Measurements from ENCODE around the gene UPP2.
A peak's percentile ranks its signal among the peaks of the same experiment; 100 is the strongest.

UPP2 gene

DNA sequence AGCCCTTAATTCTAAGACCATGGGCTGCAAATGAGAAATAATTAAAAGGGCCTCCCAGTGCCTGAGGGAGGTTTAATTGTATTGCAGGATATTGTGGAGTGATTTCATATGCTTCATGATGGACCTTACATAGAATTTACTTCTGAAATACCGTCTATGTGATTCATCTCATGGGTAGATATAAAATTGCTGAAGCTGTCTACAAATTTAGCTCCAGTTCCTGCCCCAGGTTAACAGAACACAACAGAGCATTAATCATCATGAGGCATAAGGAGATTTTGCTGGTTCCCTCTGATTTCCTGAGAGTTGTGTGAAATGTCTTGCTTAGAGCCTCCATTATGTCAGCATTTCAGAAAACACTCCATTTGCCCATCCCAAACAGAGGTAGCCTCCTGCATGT, 770 bp downstream of the UPP2 start:
- DNase-seq, result no peak
- in situ Hi-C loops (cut with MboI; ENCODE audit: low pct_unique_long_range_greater_than_20kb, low sequenced_read_pairs), result no loop called here

DNA sequence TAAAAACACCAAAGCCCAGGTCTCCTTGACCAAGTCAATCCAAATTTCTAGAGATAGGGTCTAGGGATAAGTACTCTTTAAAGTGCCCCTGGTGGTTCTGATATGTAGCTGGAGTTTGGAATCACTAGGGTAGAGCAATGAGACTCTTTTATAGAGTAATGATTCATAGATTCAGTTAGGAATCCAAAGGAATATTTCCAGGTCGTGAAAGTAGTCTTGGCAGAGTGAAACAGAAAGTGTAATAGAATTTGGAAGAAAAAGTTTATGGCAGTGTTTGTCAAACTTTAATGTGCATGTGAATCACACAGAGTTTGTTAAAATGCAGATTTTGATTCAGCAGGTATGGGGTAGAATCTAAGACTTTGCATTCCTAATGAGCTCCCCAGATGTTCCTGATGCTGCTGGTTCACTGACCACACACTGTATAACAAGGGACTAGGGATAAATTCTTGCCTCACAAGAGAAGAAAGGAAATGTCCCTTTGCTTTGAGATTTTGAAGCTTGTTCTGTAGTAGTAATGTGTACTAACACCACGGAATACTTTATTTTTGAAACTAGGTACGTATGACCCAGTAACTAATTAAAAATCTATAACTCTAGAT, 1.8 kb downstream of the UPP2 start:
- in situ Hi-C loops (cut with MboI; ENCODE audit: low pct_unique_long_range_greater_than_20kb, low sequenced_read_pairs), result no loop called here
- DNase-seq, result no peak

DNA sequence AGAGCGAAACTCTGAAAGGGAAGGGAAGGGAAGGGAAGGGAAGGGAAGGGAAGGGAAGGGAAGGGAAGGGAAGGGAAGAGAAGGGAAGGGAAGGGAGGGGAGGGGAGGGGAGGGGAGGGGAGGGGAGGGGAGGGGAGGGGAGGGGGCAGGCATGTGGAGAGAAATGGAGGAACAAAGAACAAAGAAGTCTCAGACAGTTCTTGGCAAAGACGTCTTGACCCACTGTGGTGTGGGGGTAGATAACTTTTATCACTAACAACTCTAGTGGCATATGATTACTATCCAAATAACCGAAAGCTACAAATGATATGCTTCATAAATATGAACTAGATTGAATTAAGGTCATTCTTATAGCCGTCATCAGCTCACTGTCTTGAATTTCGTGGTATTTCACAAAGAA, 3.2 kb downstream of the UPP2 start:
- in situ Hi-C loops (cut with MboI; ENCODE audit: low pct_unique_long_range_greater_than_20kb, low sequenced_read_pairs), result no loop called here
- no peak for DNase-seq

DNA sequence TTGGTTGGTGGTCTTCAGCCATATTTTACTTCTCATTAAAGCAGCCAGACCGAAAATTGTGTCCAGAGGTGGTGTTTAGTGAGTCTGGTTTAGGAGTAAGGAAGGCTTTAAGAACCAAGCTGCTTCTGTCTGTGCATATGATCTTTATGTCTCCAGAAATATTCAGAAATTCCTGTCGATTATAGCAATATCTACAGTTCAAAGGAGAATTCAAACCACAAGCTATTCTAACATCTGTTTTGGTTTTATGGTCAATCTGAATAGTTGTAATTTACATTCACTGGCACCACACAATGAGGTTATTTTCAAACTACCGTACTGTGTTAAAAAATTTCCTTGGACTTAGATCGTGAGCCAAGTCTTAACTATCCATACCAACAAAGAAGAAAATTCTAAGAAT, 11.3 kb downstream of the UPP2 start:
- in situ Hi-C loops (cut with MboI; ENCODE audit: low pct_unique_long_range_greater_than_20kb, low sequenced_read_pairs), result no loop called here
- no peak for DNase-seq

DNA sequence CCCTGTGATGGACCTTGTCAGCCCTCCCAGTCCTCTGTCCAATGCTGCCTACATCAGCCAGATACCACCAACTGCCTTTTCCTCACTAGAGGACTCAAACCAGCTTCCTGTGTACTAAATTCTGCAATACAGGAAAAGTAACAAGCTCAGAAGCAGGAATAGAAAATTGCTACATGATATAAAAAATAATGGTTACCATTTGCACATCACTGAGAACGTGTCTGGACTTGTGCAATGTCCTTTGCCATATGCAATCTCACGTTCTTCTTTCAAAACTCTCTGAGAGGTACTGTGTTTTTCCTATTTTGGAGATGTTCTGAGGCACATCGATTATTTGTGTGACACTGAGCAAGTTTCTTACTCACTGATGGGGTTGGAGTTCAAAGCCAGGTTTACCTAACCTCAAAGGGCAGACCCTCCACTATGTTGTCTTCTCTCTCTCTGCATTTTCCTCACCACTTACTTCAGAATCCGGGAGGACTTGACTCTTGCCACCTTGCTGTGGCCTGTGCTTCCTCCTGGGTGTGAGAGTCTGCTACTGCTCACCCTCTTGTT, 12.1 kb downstream of the UPP2 start:
- no peak for DNase-seq
- in situ Hi-C loops (cut with MboI; ENCODE audit: low pct_unique_long_range_greater_than_20kb, low sequenced_read_pairs), result no loop called here

DNA sequence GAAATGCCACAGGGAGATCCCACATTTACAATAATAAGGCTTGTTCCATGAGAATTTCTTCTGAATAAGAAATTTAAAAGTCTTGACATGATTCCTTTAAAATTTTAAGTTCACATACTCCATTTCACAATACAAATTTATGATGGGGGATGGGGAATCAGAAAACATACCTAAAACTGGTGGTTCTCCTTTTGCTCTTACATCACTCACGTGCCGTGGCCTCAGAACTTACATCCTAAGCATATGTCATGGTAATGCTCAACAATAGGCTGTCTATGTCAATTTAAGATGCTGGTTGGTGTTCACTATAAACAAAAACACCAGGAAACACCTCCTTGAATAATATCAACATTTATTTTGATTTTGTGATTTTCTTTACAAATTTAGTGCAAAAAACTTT, 12.8 kb downstream of the UPP2 start:
- DNase-seq, result no peak
- in situ Hi-C loops (cut with MboI; ENCODE audit: low pct_unique_long_range_greater_than_20kb, low sequenced_read_pairs), result no loop called here

DNA sequence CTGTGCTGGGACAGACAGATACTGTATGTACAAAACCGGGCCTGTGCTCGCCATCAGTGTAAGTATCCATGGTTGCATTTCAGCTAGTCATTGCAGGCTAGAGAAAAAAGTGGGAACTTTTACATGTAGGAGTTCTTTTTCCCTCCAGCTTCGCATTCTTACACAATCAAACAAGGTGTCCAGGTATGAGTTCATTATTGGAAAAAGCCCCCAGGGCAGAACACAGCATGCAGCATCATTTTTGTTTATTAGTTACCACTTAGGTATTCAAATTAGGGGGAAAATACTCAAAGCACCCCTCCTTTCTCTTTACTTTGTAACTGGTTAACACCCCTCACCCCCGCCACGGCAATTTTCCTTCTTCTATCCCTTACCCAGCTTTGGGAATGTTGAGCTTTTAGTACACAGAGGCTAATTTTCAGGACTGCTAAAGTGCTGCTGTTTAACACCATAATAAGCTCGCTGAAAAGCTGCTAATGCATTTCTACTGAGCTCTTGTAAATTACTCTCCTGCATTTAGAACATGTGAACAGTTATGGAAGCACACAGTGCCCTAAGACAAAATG, 13.6 kb downstream of the UPP2 start:
- DNase-seq, result no peak
- in situ Hi-C loops (cut with MboI; ENCODE audit: low pct_unique_long_range_greater_than_20kb, low sequenced_read_pairs), result no loop called here

DNA sequence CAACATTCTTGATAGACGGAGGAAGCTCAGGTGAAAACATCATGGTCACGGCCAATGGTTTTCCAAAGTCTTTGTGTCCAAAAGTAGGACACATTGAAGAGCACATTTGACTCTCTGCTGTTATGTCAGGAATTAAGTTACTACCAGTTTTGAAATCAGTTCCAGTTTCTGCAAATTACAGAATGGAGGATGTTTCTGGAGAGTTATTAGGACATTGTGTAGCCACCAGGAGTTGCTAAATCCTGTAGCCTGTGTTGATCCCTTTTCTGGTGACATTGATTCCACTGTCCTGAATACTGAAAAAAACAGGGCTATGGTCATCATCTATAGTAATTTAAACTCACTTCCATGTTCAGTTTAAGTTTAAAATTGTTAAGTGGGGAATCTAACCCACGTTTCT, 15.3 kb downstream of the UPP2 start:
- in situ Hi-C loops (cut with MboI; ENCODE audit: low pct_unique_long_range_greater_than_20kb, low sequenced_read_pairs), result no loop called here
- no peak for DNase-seq

DNA sequence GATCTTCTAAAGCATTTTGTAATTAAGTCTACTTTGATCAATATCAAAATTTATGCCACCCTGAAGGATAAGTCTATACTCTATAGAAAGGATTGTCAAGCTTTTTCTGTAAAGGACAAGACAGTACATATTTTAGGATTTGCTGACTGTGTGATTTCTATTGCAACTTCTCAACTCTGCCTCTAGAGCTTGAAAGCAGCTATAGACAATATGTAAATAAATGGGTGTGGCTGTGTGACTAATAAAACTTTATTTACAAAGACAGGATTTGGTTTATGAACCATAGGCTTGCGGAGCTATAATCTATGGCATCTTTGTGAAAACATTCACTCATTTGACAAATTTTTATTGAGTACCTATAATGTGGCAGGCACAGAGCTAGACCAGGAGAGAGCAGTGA, 18.4 kb downstream of the UPP2 start:
- DNase-seq, result no peak
- in situ Hi-C loops (cut with MboI; ENCODE audit: low pct_unique_long_range_greater_than_20kb, low sequenced_read_pairs), result no loop called here

DNA sequence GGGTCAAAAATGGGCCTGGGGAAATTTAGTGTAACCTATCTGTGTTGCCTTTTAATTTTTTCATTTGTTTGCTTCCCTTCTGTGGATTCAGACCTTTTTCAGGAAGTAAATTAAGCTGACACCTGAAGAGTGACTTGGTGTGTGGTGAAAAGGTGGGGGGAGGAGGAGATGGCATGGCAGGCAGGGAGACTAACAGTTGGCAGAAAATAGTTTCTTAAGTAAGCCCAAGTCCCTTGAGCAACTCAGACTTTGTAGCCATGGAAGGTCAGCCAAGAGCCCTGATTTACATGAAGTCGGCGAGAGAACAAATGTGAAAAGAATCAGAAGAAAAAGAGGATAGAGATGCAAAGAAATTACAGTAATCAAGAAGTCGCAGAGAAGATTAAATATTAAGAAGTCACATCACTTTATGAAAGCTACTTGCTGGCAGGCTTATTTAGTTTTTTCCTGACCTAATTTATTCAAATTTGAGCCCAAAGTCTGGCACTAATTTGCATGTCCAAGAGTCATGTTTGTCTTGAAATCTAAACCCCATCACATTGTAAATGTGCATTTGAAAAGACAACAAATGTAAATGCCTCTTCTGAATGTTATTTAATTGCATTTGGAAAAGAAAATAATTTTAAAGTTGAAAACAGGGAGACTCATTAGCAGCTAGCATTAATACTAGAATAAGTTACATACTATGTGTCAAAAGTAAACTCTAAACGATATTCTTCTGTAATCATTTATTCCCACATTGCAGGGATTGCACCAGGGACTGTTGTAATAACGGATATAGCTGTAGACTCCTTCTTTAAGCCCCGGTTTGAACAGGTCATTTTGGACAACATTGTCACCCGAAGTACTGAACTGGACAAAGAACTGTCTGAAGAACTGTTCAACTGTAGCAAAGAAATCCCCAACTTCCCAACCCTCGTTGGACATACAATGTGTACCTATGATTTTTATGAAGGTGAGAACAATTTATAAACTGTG, 19.3 kb downstream of the UPP2 start:
- DNase-seq, result peak; percentile 35
- in situ Hi-C loops (cut with MboI; ENCODE audit: low pct_unique_long_range_greater_than_20kb, low sequenced_read_pairs), result no loop called here

DNA sequence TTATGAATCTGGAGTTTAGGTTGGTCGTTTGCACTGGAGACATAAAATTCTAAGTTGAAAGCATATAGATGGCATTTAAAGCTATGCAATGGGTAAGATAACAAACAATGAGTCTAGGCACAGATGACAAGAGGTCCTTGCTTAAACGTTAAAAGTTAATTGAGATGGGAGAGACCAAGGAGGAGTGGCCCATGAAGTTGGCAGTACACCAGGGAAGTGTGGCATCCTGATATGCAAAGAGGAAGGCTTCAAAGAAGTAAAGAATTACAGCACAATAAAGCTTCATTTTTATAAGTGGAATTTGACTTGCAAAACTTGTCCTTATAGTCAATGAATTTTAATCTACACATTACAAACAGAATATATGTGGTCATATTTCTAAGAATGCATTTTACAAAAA, 23.2 kb downstream of the UPP2 start:
- in situ Hi-C loops (cut with MboI; ENCODE audit: low pct_unique_long_range_greater_than_20kb, low sequenced_read_pairs), result no loop called here
- DNase-seq, result no peak

DNA sequence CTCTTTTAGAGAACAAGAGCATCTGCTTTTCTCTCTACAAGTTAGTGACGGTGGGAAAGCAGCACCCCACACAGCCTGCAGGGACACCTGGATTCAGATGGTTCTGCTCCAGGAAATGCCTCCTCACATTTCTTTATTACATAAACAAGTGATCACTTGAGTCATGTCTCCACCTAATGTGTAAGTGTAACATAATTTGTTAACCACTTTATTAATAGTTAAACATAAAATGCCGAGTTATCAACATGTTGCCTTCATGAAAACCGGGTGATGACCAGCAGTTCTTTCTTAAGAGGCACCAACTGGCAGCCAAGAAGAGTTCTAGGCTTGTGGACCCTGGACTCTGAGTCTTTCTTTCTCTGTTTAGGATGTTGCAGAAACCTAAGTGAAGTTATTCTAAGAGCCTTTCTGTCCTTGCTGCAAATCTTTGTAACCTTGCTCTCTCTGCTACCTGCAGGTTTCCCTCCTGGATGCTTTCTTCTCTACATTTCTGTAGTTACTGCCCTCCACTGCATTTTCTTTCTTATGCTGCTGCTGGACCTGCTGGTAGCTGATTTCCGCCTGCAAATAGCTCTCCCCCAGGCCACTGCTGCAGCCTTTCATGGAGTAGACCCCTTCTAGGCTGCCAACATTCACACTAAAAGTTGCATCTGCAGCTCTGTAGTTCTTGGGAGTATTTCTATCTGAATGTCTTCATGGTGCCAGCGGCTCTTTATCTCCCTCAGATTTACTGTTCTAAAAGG, 24.3 kb downstream of the UPP2 start:
- DNase-seq, result no peak
- in situ Hi-C loops (cut with MboI; ENCODE audit: low pct_unique_long_range_greater_than_20kb, low sequenced_read_pairs), result no loop called here

DNA sequence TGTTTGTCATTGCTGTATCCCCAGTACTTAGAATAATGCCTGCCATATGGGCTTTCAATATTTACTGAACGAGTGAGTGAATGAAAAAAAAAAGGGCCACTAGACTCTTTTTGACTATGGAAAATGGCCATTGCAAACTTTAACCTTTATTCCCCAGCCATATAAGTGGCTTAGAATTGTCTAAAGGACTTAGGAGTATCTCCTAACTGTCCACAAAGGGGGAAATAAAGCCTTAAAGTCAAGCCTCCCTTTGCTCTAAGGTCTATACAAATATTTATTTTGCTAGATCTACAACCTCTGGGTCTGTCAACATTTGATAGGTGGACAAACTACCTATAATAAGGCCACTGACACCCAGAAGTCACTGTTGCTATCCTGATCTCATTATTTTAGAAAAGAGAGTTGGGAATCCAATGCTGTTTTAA, 25.7 kb downstream of the UPP2 start:
- in situ Hi-C loops (cut with MboI; ENCODE audit: low pct_unique_long_range_greater_than_20kb, low sequenced_read_pairs), result no loop called here
- DNase-seq, result no peak

DNA sequence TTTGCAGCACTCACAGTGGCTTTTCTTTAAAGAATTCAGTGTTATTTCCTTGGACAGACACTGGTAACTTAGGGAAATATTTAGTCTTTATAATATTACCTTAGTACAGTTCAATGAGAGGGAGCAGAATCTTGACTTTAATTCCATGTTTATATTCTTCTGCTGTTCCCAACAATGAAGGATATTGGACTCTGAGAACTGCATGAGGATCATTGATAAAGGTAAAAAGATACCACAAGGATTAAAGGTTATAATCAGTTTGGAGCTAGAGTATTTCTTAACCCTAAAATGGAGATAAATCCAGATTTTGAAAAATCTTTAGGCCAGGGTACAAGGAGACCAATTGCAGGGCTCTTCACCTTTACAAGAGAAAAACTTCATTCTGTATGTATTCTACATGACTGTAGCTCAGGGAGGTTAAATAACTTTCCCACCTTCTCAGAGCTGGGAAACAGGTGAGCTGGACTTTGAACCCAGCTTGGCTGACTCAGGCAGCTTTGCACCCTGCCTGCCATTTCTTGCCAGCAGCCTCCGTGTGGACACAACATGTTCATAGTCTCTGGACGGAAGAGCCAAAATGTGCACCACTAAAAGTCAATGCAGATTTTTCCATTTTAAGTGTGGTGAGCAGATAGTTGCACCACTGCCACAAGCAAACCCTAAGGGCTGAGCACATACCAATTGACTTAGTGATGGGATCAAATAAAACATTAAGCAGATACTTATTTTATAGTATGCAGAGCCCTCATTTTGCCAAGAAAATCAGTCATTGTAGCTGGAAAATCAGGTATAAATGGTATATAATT, 26.7 kb downstream of the UPP2 start:
- no peak for DNase-seq
- in situ Hi-C loops (cut with MboI; ENCODE audit: low pct_unique_long_range_greater_than_20kb, low sequenced_read_pairs), result no loop called here

DNA sequence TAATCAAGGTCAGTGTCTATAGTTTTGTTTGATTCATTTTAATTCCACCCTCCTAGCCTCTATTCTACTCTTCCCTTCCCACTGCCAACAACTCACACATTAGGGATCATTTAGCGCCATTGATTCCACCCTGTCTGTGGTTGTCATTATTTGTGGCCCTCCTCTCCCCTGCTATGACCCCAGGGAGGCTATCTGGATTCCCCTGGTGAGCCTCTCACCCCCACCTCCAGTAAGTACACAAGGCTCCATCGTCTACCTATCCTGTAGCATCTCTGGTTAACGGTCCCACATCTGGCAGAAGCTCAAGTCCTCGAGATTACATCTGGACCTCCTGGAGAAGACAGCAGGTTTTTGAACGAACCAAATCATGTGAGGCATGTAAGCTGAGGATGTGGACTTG, 27.4 kb downstream of the UPP2 start:
- DNase-seq, result no peak
- in situ Hi-C loops (cut with MboI; ENCODE audit: low pct_unique_long_range_greater_than_20kb, low sequenced_read_pairs), result no loop called here

DNA sequence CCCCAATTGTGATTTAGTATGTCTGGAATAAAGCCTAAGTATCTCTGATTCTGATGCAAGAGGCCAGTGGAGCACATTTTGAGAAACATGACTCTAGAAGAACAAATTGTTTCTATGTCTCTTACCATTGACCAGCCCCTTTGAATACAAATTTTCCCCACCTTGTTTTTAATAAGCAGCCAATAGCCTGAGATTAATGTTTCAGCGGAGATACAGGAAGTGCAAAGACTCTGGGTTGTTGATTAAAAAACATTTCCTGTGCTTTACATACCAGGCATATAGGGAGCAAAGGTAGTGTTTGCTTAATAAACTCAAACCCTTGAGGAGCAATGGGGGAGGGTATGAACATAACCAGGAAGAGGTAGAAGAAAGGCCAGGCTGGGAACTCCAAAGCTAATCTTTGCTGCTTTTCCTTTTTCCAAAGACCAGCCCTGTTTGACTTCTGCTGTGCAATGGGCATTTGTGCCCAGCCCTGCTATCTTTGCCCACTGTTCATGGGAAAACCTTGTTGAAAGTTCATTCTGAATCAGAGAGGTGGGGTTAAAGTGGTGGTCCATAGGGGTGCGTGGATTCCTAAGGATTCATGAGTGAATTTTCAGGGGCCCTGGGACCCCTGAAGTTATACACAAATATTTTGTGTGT, 29.3 kb downstream of the UPP2 start:
- DNase-seq, result no peak
- in situ Hi-C loops (cut with MboI; ENCODE audit: low pct_unique_long_range_greater_than_20kb, low sequenced_read_pairs), result no loop called here

DNA sequence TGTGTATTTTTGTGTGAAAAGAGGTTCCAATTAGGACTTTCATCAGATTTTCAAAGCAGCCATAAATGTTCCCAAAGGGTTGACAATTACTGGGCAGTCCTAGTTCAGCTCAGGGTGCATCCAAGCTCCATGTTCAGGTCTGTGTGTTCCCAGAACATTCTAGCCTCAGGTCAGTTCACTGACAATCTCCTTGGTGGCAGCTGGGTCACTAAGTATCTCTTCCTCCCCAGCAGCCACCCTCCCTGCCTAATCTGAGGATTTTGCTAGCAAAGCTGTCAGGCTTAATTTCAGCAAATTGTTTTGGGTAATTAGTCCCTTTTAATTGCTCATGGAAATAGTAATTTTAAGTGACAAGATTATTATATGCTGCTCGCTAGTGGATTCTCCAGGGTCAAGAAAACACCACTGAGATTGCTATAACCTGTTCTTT, 29.8 kb downstream of the UPP2 start:
- in situ Hi-C loops (cut with MboI; ENCODE audit: low pct_unique_long_range_greater_than_20kb, low sequenced_read_pairs), result no loop called here

DNA sequence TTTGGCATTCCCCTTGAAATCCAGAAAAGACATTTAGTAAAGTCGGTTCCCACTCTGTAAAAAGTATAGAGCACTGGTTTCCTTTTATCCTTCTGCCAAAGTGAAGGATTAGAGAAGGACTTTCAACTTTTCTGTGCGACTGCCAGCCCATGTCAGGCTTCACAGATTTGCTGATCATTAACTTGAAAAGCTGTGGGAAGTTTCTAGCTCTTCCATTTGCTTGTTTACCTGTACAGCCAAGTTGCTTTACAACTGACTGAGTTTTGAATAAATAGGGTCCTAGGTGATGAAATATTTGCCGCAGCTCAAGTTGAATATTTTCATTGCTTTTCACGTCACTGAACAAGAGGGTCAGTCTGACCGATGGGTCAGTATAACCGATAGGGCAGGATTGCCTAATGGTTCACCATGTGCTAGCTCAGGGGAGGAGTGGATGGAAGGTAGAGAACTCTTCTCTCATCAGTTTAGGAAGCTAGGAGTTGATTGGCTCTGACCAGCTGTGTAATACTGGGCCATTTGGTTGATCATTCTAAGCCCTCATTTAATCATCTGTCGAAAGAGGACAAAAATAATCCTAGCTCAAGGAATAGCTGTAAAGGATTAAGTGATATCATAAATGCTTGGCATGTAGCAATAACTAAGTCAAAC, 30.4 kb downstream of the UPP2 start:
- in situ Hi-C loops (cut with MboI; ENCODE audit: low pct_unique_long_range_greater_than_20kb, low sequenced_read_pairs), result no loop called here
- no peak for DNase-seq

More for the DNA sequence above, 29.8 kb downstream of the UPP2 start:
- no peak for DNase-seq
